ENCODE measurements around the gene CYTH2. TPM values are rescaled to one million over a fixed set of nuclear protein-coding genes. Genes with fewer than 3 reads are reported as not detected.

CYTH2 gene
- total RNA-seq, 3 donors from 2014 or later (not counting 1 experiment from before 2014, with no cell fraction given) = 38.5 to 44.1 (median 39.2) TPM

GRCh38 chr19:48471836-48472235 is 2.7 kb downstream of the CYTH2 start:
- no peak overlapping the region for H3K27ac ChIP-seq (ENCODE audit: low read length)
- no peak for ATAC-seq
- no peak overlapping the region for H3K4me3 ChIP-seq (ENCODE audit: low read length)
- intact Hi-C loops (cut with micrococcal nuclease) = no loop called here
- Mint-ChIP-seq H3K27me3 (ENCODE audit: low read depth in 2 of 2) (no peaks in the 10 kb centered on the region), H3K9me3 (no peaks in the 10 kb centered on the region), H3K36me3 (no peaks in the 10 kb centered on the region), H3K27ac (no peak overlapping the region), H3K4me1 (peaks cover 14 to 66% of the 10 kb centered on the region in 2 donors), H3K4me3 (no peak overlapping the region)
- TF ChIP-seq, protein P1, sequence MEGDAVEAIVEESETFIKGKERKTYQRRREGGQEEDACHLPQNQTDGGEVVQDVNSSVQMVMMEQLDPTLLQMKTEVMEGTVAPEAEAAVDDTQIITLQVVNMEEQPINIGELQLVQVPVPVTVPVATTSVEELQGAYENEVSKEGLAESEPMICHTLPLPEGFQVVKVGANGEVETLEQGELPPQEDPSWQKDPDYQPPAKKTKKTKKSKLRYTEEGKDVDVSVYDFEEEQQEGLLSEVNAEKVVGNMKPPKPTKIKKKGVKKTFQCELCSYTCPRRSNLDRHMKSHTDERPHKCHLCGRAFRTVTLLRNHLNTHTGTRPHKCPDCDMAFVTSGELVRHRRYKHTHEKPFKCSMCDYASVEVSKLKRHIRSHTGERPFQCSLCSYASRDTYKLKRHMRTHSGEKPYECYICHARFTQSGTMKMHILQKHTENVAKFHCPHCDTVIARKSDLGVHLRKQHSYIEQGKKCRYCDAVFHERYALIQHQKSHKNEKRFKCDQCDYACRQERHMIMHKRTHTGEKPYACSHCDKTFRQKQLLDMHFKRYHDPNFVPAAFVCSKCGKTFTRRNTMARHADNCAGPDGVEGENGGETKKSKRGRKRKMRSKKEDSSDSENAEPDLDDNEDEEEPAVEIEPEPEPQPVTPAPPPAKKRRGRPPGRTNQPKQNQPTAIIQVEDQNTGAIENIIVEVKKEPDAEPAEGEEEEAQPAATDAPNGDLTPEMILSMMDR (IDR thresholded peaks at IDR 0.05) = no peak
- H3K4me1 ChIP-seq (ENCODE audit: control insufficient read depth, insufficient read depth, low read length) = peaks cover 39% of the 10 kb centered on the region
- H3K9me3 ChIP-seq (ENCODE audit: control insufficient read depth, insufficient read depth, low read length) = no peaks in the 10 kb centered on the region
- DNase-seq = no peak
- no peaks in the 10 kb centered on the region for H3K27me3 ChIP-seq (ENCODE audit: control insufficient read depth, insufficient read depth, low read length)
- 96% methylated on average over 4 of the region's 4 CpGs for WGBS (ENCODE audit: insufficient coverage)
- peaks cover 42% of the 10 kb centered on the region for H3K36me3 ChIP-seq (ENCODE audit: control insufficient read depth, insufficient read depth, low read length)

- no peaks in the 10 kb centered on the region for H3K9me3 ChIP-seq (ENCODE audit: control insufficient read depth, insufficient read depth, low read length)
- H3K27me3 Mint-ChIP-seq (ENCODE audit: low read depth in 2 of 2) = no peaks in the 10 kb centered on the region
- no peaks in the 10 kb centered on the region for H3K27me3 ChIP-seq (ENCODE audit: control insufficient read depth, insufficient read depth, low read length)
- H3K4me1 Mint-ChIP-seq = peaks cover 14 to 59% of the 10 kb centered on the region in 2 donors
- no peak overlapping the region for H3K4me3 Mint-ChIP-seq
- DNase-seq (no peak), ATAC-seq (no peak)
- TF ChIP-seq, protein P1 (IDR thresholded peaks at IDR 0.05) = no peak
- no peak overlapping the region for H3K4me3 ChIP-seq (ENCODE audit: low read length)
- 94% methylated on average over 12 of the region's 14 CpGs for WGBS (ENCODE audit: insufficient coverage)
- intact Hi-C loops (cut with micrococcal nuclease) = no loop called here
- H3K27ac Mint-ChIP-seq = peak overlapping the region; percentile 13 to 65
- peaks cover 35% of the 10 kb centered on the region for H3K4me1 ChIP-seq (ENCODE audit: control insufficient read depth, insufficient read depth, low read length)
- H3K36me3 ChIP-seq (ENCODE audit: control insufficient read depth, insufficient read depth, low read length) = peaks cover 42% of the 10 kb centered on the region
- no peak overlapping the region for H3K27ac ChIP-seq (ENCODE audit: low read length)
- H3K36me3 Mint-ChIP-seq = no peaks in the 10 kb centered on the region
- H3K9me3 Mint-ChIP-seq = no peaks in the 10 kb centered on the region
Measured at GRCh38 chr19:48473161-48473966, 4.2 kb downstream of the CYTH2 start.

DNA sequence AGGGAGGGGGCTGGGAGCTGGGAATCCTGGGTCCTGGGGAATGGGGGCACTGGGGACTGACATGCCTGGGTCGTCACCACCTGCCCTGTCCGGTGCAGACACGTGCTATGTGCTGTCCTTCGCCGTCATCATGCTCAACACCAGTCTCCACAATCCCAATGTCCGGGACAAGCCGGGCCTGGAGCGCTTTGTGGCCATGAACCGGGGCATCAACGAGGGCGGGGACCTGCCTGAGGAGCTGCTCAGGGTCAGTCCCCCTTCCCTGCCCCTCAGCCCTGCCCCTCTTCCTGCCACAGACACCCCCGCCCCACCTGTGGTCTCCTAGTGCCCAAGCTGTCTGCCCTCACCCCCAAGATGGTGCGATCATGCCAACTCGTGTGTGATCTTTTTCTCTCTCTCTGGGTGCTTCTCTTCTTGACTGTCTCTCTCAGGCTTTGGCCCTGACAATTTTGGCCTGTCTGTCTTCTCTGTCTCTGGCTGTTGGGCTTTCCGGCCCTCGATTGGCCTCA is 5.0 kb downstream of the CYTH2 start:
- Mint-ChIP-seq H3K27ac (peak overlapping the region; percentile 65 to 87), H3K36me3 (no peaks in the 10 kb centered on the region)

More for the DNA sequence above, 5.0 kb downstream of the CYTH2 start:
- Histone ChIP-seq H3K9me3 (ENCODE audit: control insufficient read depth, insufficient read depth, low read length) (no peaks in the 10 kb centered on the region), H3K4me3 (ENCODE audit: low read length) (no peak overlapping the region), H3K27ac (ENCODE audit: low read length) (no peak overlapping the region), H3K4me1 (ENCODE audit: control insufficient read depth, insufficient read depth, low read length) (peaks cover 31% of the 10 kb centered on the region), H3K27me3 (ENCODE audit: control insufficient read depth, insufficient read depth, low read length) (no peaks in the 10 kb centered on the region), H3K36me3 (ENCODE audit: control insufficient read depth, insufficient read depth, low read length) (peaks cover 42% of the 10 kb centered on the region)
- peaks cover 14 to 52% of the 10 kb centered on the region in 2 donors for H3K4me1 Mint-ChIP-seq
- intact Hi-C loops (cut with micrococcal nuclease) = no loop called here
- no peaks in the 10 kb centered on the region for H3K9me3 Mint-ChIP-seq
- ATAC-seq (peak; percentile 61 to 67 (median 65)), DNase-seq (peak in 1 of 2 donors; percentile 48)
- H3K4me3 Mint-ChIP-seq = peak overlapping the region; percentile 72
- 72% methylated on average over 16 of the region's 16 CpGs for WGBS (ENCODE audit: insufficient coverage)
- TF ChIP-seq, protein P1 (IDR thresholded peaks at IDR 0.05) = no peak
- H3K27me3 Mint-ChIP-seq (ENCODE audit: low read depth in 2 of 2) = no peaks in the 10 kb centered on the region
